SKM-1 (cell line): ENCODE data around the gene DNPH1.

Experiments
- DNase-seq: peaks from one replicate; lab custom pipeline; 2025; ENCODE audit not compliant: unreplicated experiment; lab: John Stamatoyannopoulos, UW

Gene DNPH1

GRCh38 chr6:43184268-43184985 is 44.9 kb downstream of the DNPH1 start:
- no peak for DNase-seq

- no peak for DNase-seq
Observed at GRCh38 chr6:43183441-43183840, 45.8 kb downstream of the DNPH1 start.

GRCh38 chr6:43181942-43182860 is 47.1 kb downstream of the DNPH1 start, which contains the start of gene CUL9:
TSS of gene CUL9 (plus strand) at chr6:43182196. CDS start at chr6:43184311, 2,115 bp downstream.
- DNase-seq, result peak; percentile 57

- DNase-seq, result no peak
Observed at GRCh38 chr6:43181621-43181941, 47.7 kb downstream of the DNPH1 start.

GRCh38 chr6:43180985-43181384 is 48.3 kb downstream of the DNPH1 start:
- DNase-seq, result no peak

- no peak for DNase-seq
Observed at GRCh38 chr6:43180058-43180457, 49.2 kb downstream of the DNPH1 start.

GRCh38 chr6:43178951-43179830 is 50.1 kb downstream of the DNPH1 start:
- DNase-seq, result no peak

- no peak for DNase-seq
Observed at GRCh38 chr6:43178150-43178549, 51.1 kb downstream of the DNPH1 start.

- DNase-seq, result no peak
Observed at GRCh38 chr6:43176423-43176786, 52.9 kb downstream of the DNPH1 start.

- DNase-seq, result no peak
Observed at GRCh38 chr6:43175676-43176422, 53.4 kb downstream of the DNPH1 start.
